Measurements from ENCODE around the gene GTF3C6. TPM values are rescaled to one million over a fixed set of nuclear protein-coding genes. Genes with fewer than 3 reads are reported as not detected.

The GTF3C6 gene
- total RNA-seq, 2 donors from 2014 or later = 72.0 to 98.1 TPM

DNA sequence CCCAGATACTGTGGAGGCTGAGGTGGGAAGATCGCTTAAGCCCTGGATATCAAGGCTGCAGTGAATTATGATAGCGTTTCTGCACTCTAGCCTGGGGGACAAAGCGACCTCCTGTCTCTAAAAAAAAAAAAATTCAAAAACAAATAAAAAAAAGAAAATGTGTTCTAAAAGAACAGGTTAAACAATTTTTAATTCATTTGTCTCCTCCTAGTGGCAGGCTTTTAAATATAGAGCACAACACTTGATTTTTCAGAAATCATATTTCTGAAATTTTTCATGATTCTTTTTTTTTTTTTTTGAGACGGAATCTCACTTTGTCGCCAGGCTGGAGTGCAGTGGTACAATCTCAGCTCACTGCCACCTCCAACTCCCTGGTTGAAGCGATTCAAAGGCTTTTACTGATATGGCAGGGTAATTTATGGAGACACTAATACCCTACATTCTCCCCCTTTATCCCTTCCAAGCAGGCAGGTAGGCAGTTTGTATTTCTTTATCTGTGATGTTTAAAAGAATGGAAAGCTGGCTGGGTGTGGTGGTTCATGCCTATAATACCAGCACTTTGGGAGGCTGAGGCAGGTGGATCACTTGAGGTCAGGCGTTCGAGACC, 8.7 kb upstream of the GTF3C6 start:
- intact Hi-C loops (cut with DNase I) = loop anchor here (2.0 to 10.0 kb wide), 3 partner anchors 75 to 422 kb away; partner anchors contain the start of gene AMD1
- 30% methylated on average over 8 of the region's 8 CpGs for WGBS

DNA sequence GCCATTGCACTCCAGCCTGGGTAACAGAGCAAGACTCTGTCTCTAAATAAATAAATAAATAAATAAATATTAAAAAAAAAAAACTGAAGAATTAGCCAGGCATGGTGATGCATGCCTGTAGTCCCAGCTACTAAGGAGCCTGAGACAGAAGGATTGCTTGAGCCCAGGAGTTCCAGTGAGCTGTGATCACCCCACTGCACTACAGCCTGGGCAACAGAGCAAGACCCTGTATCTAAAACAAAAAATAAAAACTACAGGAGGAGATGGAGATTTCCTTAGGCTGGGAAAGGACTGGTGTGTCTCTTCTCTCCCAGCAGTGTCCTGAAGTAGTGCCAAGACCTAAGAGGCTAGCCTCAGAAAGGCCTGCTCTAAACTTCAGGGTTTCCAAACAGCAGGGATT, 8.1 kb upstream of the GTF3C6 start:
- TF ChIP-seq, protein P1, sequence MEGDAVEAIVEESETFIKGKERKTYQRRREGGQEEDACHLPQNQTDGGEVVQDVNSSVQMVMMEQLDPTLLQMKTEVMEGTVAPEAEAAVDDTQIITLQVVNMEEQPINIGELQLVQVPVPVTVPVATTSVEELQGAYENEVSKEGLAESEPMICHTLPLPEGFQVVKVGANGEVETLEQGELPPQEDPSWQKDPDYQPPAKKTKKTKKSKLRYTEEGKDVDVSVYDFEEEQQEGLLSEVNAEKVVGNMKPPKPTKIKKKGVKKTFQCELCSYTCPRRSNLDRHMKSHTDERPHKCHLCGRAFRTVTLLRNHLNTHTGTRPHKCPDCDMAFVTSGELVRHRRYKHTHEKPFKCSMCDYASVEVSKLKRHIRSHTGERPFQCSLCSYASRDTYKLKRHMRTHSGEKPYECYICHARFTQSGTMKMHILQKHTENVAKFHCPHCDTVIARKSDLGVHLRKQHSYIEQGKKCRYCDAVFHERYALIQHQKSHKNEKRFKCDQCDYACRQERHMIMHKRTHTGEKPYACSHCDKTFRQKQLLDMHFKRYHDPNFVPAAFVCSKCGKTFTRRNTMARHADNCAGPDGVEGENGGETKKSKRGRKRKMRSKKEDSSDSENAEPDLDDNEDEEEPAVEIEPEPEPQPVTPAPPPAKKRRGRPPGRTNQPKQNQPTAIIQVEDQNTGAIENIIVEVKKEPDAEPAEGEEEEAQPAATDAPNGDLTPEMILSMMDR (IDR thresholded peaks at IDR 0.05) = no peak
- no peak for TF ChIP-seq POLR2A (IDR thresholded peaks at IDR 0.05)
- no peak for TF ChIP-seq POLR2AphosphoS5 (IDR thresholded peaks at IDR 0.05)
- H3K4me3 ChIP-seq = no peak overlapping the region
- H3K36me3 ChIP-seq = no peaks in the 10 kb centered on the region
- H3K27me3 ChIP-seq (replicated peaks; ENCODE audit: insufficient read depth) = no peaks in the 10 kb centered on the region
- no peaks in the 10 kb centered on the region for H3K9me3 ChIP-seq
- peak overlapping the region; percentile 64 to 91 for H3K27ac ChIP-seq
- no peak for DNase-seq (ENCODE audit: low spot score)
- H3K4me1 ChIP-seq (replicated peaks) = no peaks in the 10 kb centered on the region
- intact Hi-C loops (cut with DNase I) = loop anchor here (10.0 kb wide), 1 partner anchor 76 kb away; the partner anchor contains the start of gene AMD1

More for the DNA sequence above, 8.7 kb upstream of the GTF3C6 start:
- Histone ChIP-seq H3K9me3 (no peaks in the 10 kb centered on the region), H3K27ac (peak overlapping the region; percentile 40 to 91), H3K27me3 (replicated peaks; ENCODE audit: insufficient read depth) (no peaks in the 10 kb centered on the region), H3K4me1 (replicated peaks) (no peaks in the 10 kb centered on the region), H3K4me3 (no peak overlapping the region), H3K36me3 (no peaks in the 10 kb centered on the region)
- TF ChIP-seq POLR2A (IDR thresholded peaks at IDR 0.05) = no peak
- TF ChIP-seq, protein P1 (IDR thresholded peaks at IDR 0.05) = peak; percentile 23 to 59 (median 52)
- no peak for TF ChIP-seq POLR2AphosphoS5 (IDR thresholded peaks at IDR 0.05)
- no peak for DNase-seq (ENCODE audit: low spot score)

DNA sequence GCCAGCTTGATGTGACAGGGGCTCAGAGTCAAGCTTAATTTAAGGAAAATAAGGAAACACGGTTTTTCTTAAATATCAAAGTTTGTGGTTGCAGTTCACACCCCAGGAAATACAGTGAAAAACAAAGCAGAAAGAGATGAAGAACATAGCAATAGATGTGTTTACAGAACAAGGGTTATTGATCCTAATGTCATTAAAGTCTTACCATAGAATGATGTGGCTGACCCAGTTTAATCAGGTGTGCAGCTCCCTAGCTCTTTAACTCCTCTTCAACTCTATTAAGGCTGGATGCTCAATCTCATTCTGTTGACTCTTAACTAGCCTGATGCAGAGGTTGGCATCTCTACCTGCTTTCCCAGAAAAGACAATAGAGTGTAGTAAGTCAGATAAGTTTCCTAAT, 7.5 kb upstream of the GTF3C6 start:
- TF ChIP-seq POLR2A (IDR thresholded peaks at IDR 0.05) = no peak
- TF ChIP-seq, protein P1 (IDR thresholded peaks at IDR 0.05) = no peak
- Histone ChIP-seq H3K4me1 (replicated peaks) (no peaks in the 10 kb centered on the region), H3K36me3 (no peaks in the 10 kb centered on the region), H3K27ac (peak overlapping the region; percentile 64 to 91), H3K9me3 (no peaks in the 10 kb centered on the region), H3K4me3 (no peak overlapping the region), H3K27me3 (replicated peaks; ENCODE audit: insufficient read depth) (no peaks in the 10 kb centered on the region)
- intact Hi-C loops (cut with DNase I) = loop anchor here (10.0 kb wide), 1 partner anchor 76 kb away; the partner anchor contains the start of gene AMD1
- WGBS = 61% methylated on average over 1 of the region's 1 CpG
- no peak for DNase-seq (ENCODE audit: low spot score)

DNA sequence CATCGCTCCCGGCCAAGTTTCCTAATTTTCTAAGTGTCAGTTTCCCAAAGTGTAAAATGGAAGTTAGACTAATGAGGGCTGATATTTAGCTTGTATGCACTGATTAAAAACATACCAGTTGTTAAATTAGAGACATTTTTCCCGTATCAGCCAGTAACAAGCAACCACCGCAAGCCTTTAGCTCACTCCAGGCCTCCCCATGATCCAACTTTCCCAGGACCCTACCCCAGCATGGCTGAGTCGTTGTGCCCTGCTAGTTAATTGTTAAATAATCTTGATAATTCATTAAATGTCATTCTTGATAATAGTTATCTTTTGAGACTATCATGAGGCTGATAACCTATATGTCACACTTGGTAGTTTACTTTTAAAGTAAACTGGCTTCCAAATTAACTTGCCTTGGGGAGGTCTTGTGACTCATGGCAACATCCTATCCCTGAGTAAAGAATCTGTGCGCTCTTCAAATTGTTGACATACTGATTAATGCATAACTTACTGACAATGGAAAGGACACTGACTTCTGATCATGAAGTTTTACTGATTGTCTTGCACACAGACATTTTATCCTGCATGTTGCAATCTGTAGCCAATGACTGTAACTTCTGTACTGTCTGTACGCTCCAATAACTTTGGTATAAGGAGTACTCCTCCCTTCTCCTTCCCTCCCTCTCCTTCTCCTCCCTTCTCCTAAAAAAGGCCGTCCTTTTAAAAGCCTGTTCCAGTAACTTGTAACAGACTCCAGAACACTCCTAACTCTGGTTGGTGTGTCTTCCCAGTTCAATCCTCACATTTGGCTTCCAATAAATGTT, 6.3 kb upstream of the GTF3C6 start:
- DNase-seq (ENCODE audit: low spot score) = peak; percentile 64
- Histone ChIP-seq H3K9me3 (no peaks in the 10 kb centered on the region), H3K4me1 (replicated peaks) (no peaks in the 10 kb centered on the region), H3K4me3 (no peak overlapping the region), H3K27ac (peak overlapping the region; percentile 76 to 91), H3K27me3 (replicated peaks; ENCODE audit: insufficient read depth) (no peaks in the 10 kb centered on the region), H3K36me3 (no peaks in the 10 kb centered on the region)
- WGBS = 58% methylated on average over 8 of the region's 8 CpGs
- intact Hi-C loops (cut with DNase I) = loop anchor here (10.0 kb wide), 1 partner anchor 77 kb away; the partner anchor contains the start of gene AMD1
- TF ChIP-seq POLR2A (IDR thresholded peaks at IDR 0.05) (no peak), POLR2AphosphoS5 (IDR thresholded peaks at IDR 0.05) (peak; percentile 94)
- TF ChIP-seq, protein P1 (IDR thresholded peaks at IDR 0.05) = peak in 1 of 4 experiments; percentile 14

All from prostate gland (tissue), 2 donors.